Measurements from ENCODE around the gene ACVR1. TPM values are rescaled to one million over a fixed set of nuclear protein-coding genes. Genes with fewer than 3 reads are reported as not detected.

ACVR1 gene
- total and polyA plus RNA-seq, 9 of the 15 experiments (the other 6 are each of a cell fraction or from before 2014, with no cell fraction given) = 3.8 to 14.3 (median 6.9) TPM

- no peak; a peak in 1 of 4 replicates for TF ChIP-seq FOXK2 (conservative IDR thresholded peaks at IDR 0.05 in 1 of 2, IDR thresholded peaks at IDR 0.05 in 1 of 2; ENCODE audit: low read depth in 2 of 2)
- TF ChIP-seq TBL1XR1 (IDR thresholded peaks at IDR 0.05; ENCODE audit: low read length in 2 of 2) = peak in 1 of 2 experiments; percentile 47; a peak in 1 of 4 replicates
- no peak for TF ChIP-seq ZNF274 (IDR thresholded peaks at IDR 0.05; ENCODE audit: borderline replicate concordance, low read depth, low read length)
- no peak for TF ChIP-seq RFX7 (CRISPR knock-in tag; IDR thresholded peaks at IDR 0.05)
- peak; percentile 76 for TF ChIP-seq SUPT5H (IDR thresholded peaks at IDR 0.05)
- no peak for TF ChIP-seq ZNF696 (CRISPR knock-in tag; conservative IDR thresholded peaks at IDR 0.05)
- no peak for TF ChIP-seq ZNF133 (CRISPR knock-in tag; IDR thresholded peaks at IDR 0.05)
- no peak for TF ChIP-seq ZBTB17 (CRISPR knock-in tag; IDR thresholded peaks at IDR 0.05)
- no peak for TF ChIP-seq ZNF140 (CRISPR knock-in tag; IDR thresholded peaks at IDR 0.05)
- no peak for TF ChIP-seq CCAR2 (IDR thresholded peaks at IDR 0.05; ENCODE audit: low read depth, low read length)
- no peak for TF ChIP-seq ARNT (IDR thresholded peaks at IDR 0.05)
- no peak for TF ChIP-seq RFX1 (IDR thresholded peaks at IDR 0.05)
- TF ChIP-seq SMARCA5 (IDR thresholded peaks at IDR 0.05) = no peak
- TF ChIP-seq ARHGAP35 (IDR thresholded peaks at IDR 0.05; ENCODE audit: partially characterized antibody) = no peak
- no peak for TF ChIP-seq NR0B1 (IDR thresholded peaks at IDR 0.05; ENCODE audit: partially characterized antibody)
- peak; percentile 62; the same call in 1 of the 2 replicates for TF ChIP-seq ERF (CRISPR knock-in tag; IDR thresholded peaks at IDR 0.05)
- TF ChIP-seq REST (IDR thresholded peaks at IDR 0.05; ENCODE audit: borderline replicate concordance) = peak; percentile 69
- peak; percentile 78; the same call in 1 of the 2 replicates for TF ChIP-seq REST (CRISPR knock-in tag; IDR thresholded peaks at IDR 0.05; ENCODE audit: low read depth)
- peak in 1 of 2 experiments; percentile 94; a peak in 2 of 4 replicates for TF ChIP-seq ZNF639 (CRISPR knock-in tag; conservative IDR thresholded peaks at IDR 0.05 in 1 of 2, IDR thresholded peaks at IDR 0.05 in 1 of 2)
Observed at GRCh38 chr2:157876066-157876785, at the start of gene ACVR1 (continued).

Data from K562 (cell line).